Activated CD4-positive, alpha-beta T cell treated with anti-CD3 and anti-CD28 coated beads, Interleukin-2, amount 10 ng/mL, durations not matched to agents 24 days and 14 days (primary cell): ENCODE data around the gene ZNF675. TPM values are rescaled to one million over a fixed set of nuclear protein-coding genes. Genes with fewer than 3 reads are reported as not detected.
"Not testable (repeated sequence)": the region's sequence is repeated elsewhere in the genome, so short reads cannot be mapped to it uniquely, and the experiment has no call there.

Experiments used
- DNase-seq: peaks from one replicate; pipeline ENCODE4 v3.0.0; 2022
- H3K27ac Mint-ChIP-seq: one replicate; pipeline ENCODE4 v1.8.0; 2022; ENCODE audit warnings: mild to moderate bottlenecking, mixed read lengths
- H3K27me3 Mint-ChIP-seq: one replicate; pipeline ENCODE4 v1.8.0; 2022; ENCODE audit warnings: mixed read lengths
- H3K36me3 Mint-ChIP-seq: one replicate; pipeline ENCODE4 v1.8.0; 2022; ENCODE audit warnings: low read depth, mild to moderate bottlenecking, mixed read lengths
- H3K4me1 Mint-ChIP-seq: one replicate; pipeline ENCODE4 v1.8.0; 2021; ENCODE audit warnings: mixed read lengths
- H3K4me3 Mint-ChIP-seq: one replicate; pipeline ENCODE4 v1.8.0; 2022; ENCODE audit warnings: mild to moderate bottlenecking, moderate library complexity, mixed read lengths
- H3K9me3 Mint-ChIP-seq: one replicate; pipeline ENCODE4 v1.8.0; 2021; ENCODE audit warnings: mixed read lengths
- intact Hi-C: fragments of 100-400 bp; cut with micrococcal nuclease; formaldehyde crosslinking; loops from one replicate; pipeline ENCODE4 v1.15.1; 2023
- total RNA-seq: library from RNA; stranded (reverse); gene quantifications from 2 replicates; pipeline ENCODE4 v1.2.3, GENCODE V29; 2022

ZNF675 gene
- total RNA-seq, 1 donor from 2014 or later, result 17.3 TPM

DNA sequence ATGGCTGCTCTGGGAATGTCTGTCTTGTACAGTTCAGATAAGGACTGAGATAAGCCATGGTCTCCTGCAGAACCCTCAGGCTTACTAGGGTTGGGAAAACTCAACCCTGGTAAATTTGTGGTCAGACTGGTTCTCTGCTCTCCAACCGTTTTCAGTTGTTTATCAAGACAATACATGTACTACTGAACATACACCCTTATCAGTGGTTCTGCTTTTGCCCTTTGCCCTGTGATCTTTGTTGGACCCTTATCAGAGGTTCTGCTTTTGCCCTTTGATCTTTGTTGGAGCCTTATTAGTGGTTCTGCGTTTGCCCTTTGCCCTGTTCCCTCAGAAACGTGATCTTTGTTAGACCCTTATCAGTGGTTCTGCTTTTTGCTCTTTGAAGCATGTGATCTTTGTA is 37.2 kb downstream of the ZNF675 start:
- intact Hi-C loops, H3K27ac Mint-ChIP-seq, H3K27me3 Mint-ChIP-seq, H3K4me3 Mint-ChIP-seq, H3K4me1 Mint-ChIP-seq, DNase-seq: not testable (repeated sequence)
- peaks cover 27% of the 10 kb centered on the region for H3K36me3 Mint-ChIP-seq
- peaks cover 21% of the 10 kb centered on the region for H3K9me3 Mint-ChIP-seq

Other genes with a start within 250 kb of the ZNF675 start
- 2.6 and 3.0 TPM in 2 replicates for gene ZNF681, start 71.7 kb upstream of the ZNF675 start, total RNA-seq
- gene ZNF726, start 227.7 kb upstream of the ZNF675 start, total RNA-seq, result 12.8 and 16.3 TPM in 2 replicates